GM19351 (cell line): ENCODE results near the gene AFAP1.

Experiments used
- ATAC-seq: cut with Tn5 transposase; IDR thresholded peaks from one replicate; pipeline ENCODE4 v1.9.1; 2021; ENCODE audit warnings: mild to moderate bottlenecking, moderate library complexity; ENCODE audit not compliant: unreplicated experiment

AFAP1 gene

GRCh38 chr4:7733201-7733600 lies 206.5 kb downstream of the AFAP1 start:
- ATAC-seq = no peak

GRCh38 chr4:7732263-7732662 lies 207.4 kb downstream of the AFAP1 start:
- no peak for ATAC-seq

GRCh38 chr4:7731437-7731836 lies 208.2 kb downstream of the AFAP1 start:
- ATAC-seq = no peak

GRCh38 chr4:7727749-7728148 lies 211.9 kb downstream of the AFAP1 start:
- ATAC-seq = no peak

GRCh38 chr4:7726665-7727413 lies 212.8 kb downstream of the AFAP1 start:
- ATAC-seq = no peak

- ATAC-seq = no peak
These were observed 213.7 kb downstream of the AFAP1 start for GRCh38 chr4:7725951-7726350.

GRCh38 chr4:7723625-7724024 lies 216.0 kb downstream of the AFAP1 start:
- ATAC-seq = no peak

GRCh38 chr4:7722766-7723387 lies 216.8 kb downstream of the AFAP1 start:
- no peak for ATAC-seq

GRCh38 chr4:7721984-7722551 lies 217.6 kb downstream of the AFAP1 start:
- no peak for ATAC-seq

GRCh38 chr4:7719354-7720174 lies 220.1 kb downstream of the AFAP1 start:
- ATAC-seq = no peak

- ATAC-seq = no peak
These were observed 221.6 kb downstream of the AFAP1 start for GRCh38 chr4:7717946-7718490.

GRCh38 chr4:7717161-7717560 lies 222.5 kb downstream of the AFAP1 start:
- no peak for ATAC-seq

- no peak for ATAC-seq
These were observed 223.5 kb downstream of the AFAP1 start for GRCh38 chr4:7716010-7716721.

GRCh38 chr4:7715271-7716009 lies 224.2 kb downstream of the AFAP1 start:
- ATAC-seq = no peak

- ATAC-seq = no peak
These were observed 224.9 kb downstream of the AFAP1 start for GRCh38 chr4:7714738-7715137.

GRCh38 chr4:7714176-7714575 lies 225.5 kb downstream of the AFAP1 start:
- ATAC-seq = no peak

- no peak for ATAC-seq
These were observed 225.9 kb downstream of the AFAP1 start for GRCh38 chr4:7713757-7714156.

GRCh38 chr4:7712021-7712671 lies 227.5 kb downstream of the AFAP1 start:
- ATAC-seq = no peak

GRCh38 chr4:7711307-7711963 lies 228.2 kb downstream of the AFAP1 start:
- no peak for ATAC-seq
